NB4 (cell line): ENCODE data around the gene UBE4B.

Experiments
- CTCF ChIP-seq: IDR thresholded peaks from one replicate; pipeline ENCODE4 v1.5.1; 2012; ENCODE audit warnings: low read depth, low read length
- MYC ChIP-seq: IDR thresholded peaks from 2 replicates; pipeline ENCODE4 v1.6.1; 2011; ENCODE audit warnings: low read depth, low read length
- POLR2A ChIP-seq: IDR thresholded peaks from 2 replicates; pipeline ENCODE4 v1.6.1; 2011; ENCODE audit warnings: mild to moderate bottlenecking; ENCODE audit not compliant: insufficient read length; ENCODE audit errors: extremely low read depth

- TF ChIP-seq MYC (no peak), POLR2A (no peak), CTCF (no peak)
Observed at GRCh38 chr1:10161541-10162290, 129.0 kb downstream of the UBE4B start.
